ENCODE data around the gene ATP6AP1. TPM values are rescaled to one million over a fixed set of nuclear protein-coding genes. Genes with fewer than 3 reads are reported as not detected.
A peak's percentile ranks its signal among the peaks of the same experiment; 100 is the strongest.
"Not testable (repeated sequence)": the region's sequence is repeated elsewhere in the genome, so short reads cannot be mapped to it uniquely, and the experiment has no call there.

ATP6AP1 gene
- total and polyA plus RNA-seq, 2 of the 13 experiments (the other 11 are each of a cell fraction or from before 2014, with no cell fraction given) = 56.7 to 110 TPM

DNA sequence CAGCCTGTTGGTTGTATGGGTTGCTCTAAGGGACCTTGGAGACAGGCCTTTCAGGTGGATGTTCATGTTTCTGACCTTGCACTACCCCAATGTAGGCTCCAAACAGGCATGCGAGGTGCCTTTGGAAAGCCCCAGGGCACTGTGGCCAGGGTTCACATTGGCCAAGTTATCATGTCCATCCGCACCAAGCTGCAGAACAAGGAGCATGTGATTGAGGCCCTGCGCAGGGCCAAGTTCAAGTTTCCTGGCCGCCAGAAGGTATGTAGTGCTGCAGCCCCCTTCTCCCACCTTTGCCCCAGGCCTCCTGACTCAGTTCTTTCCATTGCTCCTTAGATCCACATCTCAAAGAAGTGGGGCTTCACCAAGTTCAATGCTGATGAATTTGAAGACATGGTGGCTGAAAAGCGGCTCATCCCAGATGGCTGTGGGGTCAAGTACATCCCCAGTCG lies 28.1 kb upstream of the ATP6AP1 start:
- WGBS (ENCODE audit: low lambda C conversion rate) = no CpG with 5 or more reads among the region's 6 CpGs
- in situ Hi-C loops (cut with HindIII; ENCODE audit: extremely low pct_ligation_motif_present, low pct_unique_long_range_greater_than_20kb) = loop anchor here (25.0 kb wide), 1 partner anchor 137 kb away; the partner anchor contains the start of genes G6PD and IKBKG
- DNase-seq (ENCODE audit: low spot score); CTCF ChIA-PET (ENCODE audit: low intra/inter-chr PET ratio, low total read pairs); ATAC-seq; H3K9ac ChIP-seq (ENCODE audit: insufficient read depth, low read depth, low read length); H2AFZ ChIP-seq (ENCODE audit: low read length); FAIRE-seq; H3K27me3 ChIP-seq (ENCODE audit: control insufficient read depth in 1 of 2, insufficient read depth in 2 of 2, low read length in 2 of 2); intact Hi-C loops (cut with micrococcal nuclease; ENCODE audit: unreplicated experiment); H3K9me3 ChIP-seq (ENCODE audit: low read length); BruUV-seq (replicated peaks): not testable (repeated sequence)
- POLR2A ChIA-PET = interaction anchor here (1.2 to 6.3 kb wide), 3 partner anchors 10 to 141 kb away, joined by 3 to 75 read pairs (median 24); partner anchors contain the start of genes ATP6AP1, DNASE1L1 and TAFAZZIN
- Histone ChIP-seq H3K36me3 (replicated peaks in 1 of 2; ENCODE audit: control insufficient read depth in 1 of 2, insufficient read depth in 2 of 2, low read length in 2 of 2) (peaks cover 6 to 22% of the 10 kb centered on the region in 2 experiments; a peak in 4 of 5 replicates), H3K27ac (ENCODE audit: extremely low read length, insufficient read depth, low read length) (peak overlapping the region; percentile 98), H4K20me1 (ENCODE audit: insufficient read depth, low read length) (peaks cover 21% of the 10 kb centered on the region; the same call in 1 of the 2 replicates), H3K4me1 (ENCODE audit: insufficient read depth, low read length) (peaks cover 32% of the 10 kb centered on the region), H3K4me3 (replicated peaks in 1 of 3; ENCODE audit: insufficient read depth in 1 of 3, low read depth in 2 of 3, low read length in 3 of 3) (peak overlapping the region in 1 of 3 experiments; percentile 85; a peak in 1 of 6 replicates), H3K79me2 (ENCODE audit: insufficient read depth, low read length) (peaks cover 21% of the 10 kb centered on the region), H3K4me2 (ENCODE audit: low read depth, low read length) (peak overlapping the region; percentile 97)
- peak; percentile 31; the same call in 1 of the 2 replicates for TF ChIP-seq RBFOX2 (IDR thresholded peaks at IDR 0.05; ENCODE audit: low read depth, low read length)

DNA sequence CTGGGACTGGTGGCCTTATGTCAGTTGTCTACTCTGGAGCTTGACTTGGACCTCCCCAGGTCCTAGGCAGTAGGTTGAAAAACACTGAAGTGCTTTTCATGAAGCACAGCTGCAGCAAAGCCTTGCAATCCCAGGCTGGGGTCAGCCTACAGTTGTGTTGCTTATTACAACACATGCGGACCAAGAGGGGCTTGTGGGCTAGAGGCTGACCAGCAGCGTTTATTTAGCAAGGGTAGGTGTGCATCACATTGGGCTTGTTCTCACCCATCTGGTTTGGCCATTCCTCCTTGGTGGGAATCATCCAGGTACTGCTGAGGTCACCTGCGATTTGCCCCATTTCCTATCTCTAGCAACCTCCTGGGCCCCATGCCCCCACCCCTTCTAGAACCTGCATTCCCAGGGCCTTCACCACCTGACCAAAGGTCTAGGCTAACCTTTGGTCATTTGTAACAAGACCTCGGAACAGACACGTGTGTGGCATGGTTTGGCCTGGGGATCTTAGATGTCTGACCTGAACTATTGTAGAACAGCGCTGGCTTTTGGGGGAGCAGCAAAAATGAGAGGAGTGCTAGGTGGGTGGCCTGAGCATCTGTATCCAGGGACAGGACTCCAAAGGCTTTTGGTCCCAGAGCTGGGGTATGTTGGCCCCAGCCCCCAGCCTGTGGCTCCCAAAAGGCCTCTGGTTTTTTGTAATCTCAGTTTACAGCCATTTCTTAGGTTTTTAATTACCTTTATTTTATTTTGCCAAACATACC lies 27.3 kb upstream of the ATP6AP1 start:
- ATAC-seq (peak; percentile 42), FAIRE-seq (peak; percentile 89), DNase-seq (ENCODE audit: low spot score) (peak; percentile 70)
- intact Hi-C loops (cut with micrococcal nuclease; ENCODE audit: unreplicated experiment) (no loop called here), in situ Hi-C loops (cut with HindIII; ENCODE audit: extremely low pct_ligation_motif_present, low pct_unique_long_range_greater_than_20kb) (loop anchor here (25.0 kb wide), 1 partner anchor 136 kb away; the partner anchor contains the start of genes G6PD and IKBKG)
- ChIA-PET POLR2A (interaction anchor here (0.9 to 6.3 kb wide), 4 partner anchors 9 to 141 kb away, joined by 3 to 75 read pairs (median 3); partner anchors contain the start of genes DNASE1L1, SLC10A3 and TAFAZZIN), CTCF (ENCODE audit: low intra/inter-chr PET ratio, low total read pairs) (no interaction called here)
- peaks cover 21% of the 10 kb centered on the region; the same call in 1 of the 2 replicates for H4K20me1 ChIP-seq (ENCODE audit: insufficient read depth, low read length)
- no CpG with 5 or more reads among the region's 6 CpGs for WGBS (ENCODE audit: low lambda C conversion rate)
- H3K9ac ChIP-seq (ENCODE audit: insufficient read depth, low read depth, low read length) = no peak overlapping the region
- H3K4me3 ChIP-seq (replicated peaks in 1 of 3; ENCODE audit: insufficient read depth in 1 of 3, low read depth in 2 of 3, low read length in 3 of 3) = no peak overlapping the region
- peaks cover 6 to 22% of the 10 kb centered on the region in 2 experiments; a peak in 4 of 5 replicates for H3K36me3 ChIP-seq (replicated peaks in 1 of 2; ENCODE audit: control insufficient read depth in 1 of 2, insufficient read depth in 2 of 2, low read length in 2 of 2)
- H3K4me2 ChIP-seq (ENCODE audit: low read depth, low read length) = 0 out of 2 replicates have a peak overlapping the region, but pooled peaks have one; percentile 12
- no TSS peak for BruUV-seq (replicated peaks)
- peaks cover 32% of the 10 kb centered on the region for H3K4me1 ChIP-seq (ENCODE audit: insufficient read depth, low read length)
- no peaks in the 10 kb centered on the region for H3K9me3 ChIP-seq (ENCODE audit: low read length)
- no peak overlapping the region for H2AFZ ChIP-seq (ENCODE audit: low read length)
- peak overlapping the region; percentile 48 for H3K27ac ChIP-seq (ENCODE audit: extremely low read length, insufficient read depth, low read length)
- no peaks in the 10 kb centered on the region; a peak in 1 of 5 replicates for H3K27me3 ChIP-seq (ENCODE audit: control insufficient read depth in 1 of 2, insufficient read depth in 2 of 2, low read length in 2 of 2)
- peaks cover 21% of the 10 kb centered on the region for H3K79me2 ChIP-seq (ENCODE audit: insufficient read depth, low read length)
- TF ChIP-seq GZF1 (CRISPR knock-in tag; IDR thresholded peaks at IDR 0.05) (no peak), MIER2 (CRISPR knock-in tag; IDR thresholded peaks at IDR 0.05) (no peak), SOX6 (IDR thresholded peaks at IDR 0.05) (no peak), SOX6 (CRISPR knock-in tag; IDR thresholded peaks at IDR 0.05) (peak; percentile 7; the same call in 1 of the 2 replicates), TBX2 (CRISPR knock-in tag; IDR thresholded peaks at IDR 0.05; ENCODE audit: borderline replicate concordance) (no peak), EEA1 (CRISPR knock-in tag; IDR thresholded peaks at IDR 0.05; ENCODE audit: borderline replicate concordance) (no peak), ZNF790 (CRISPR knock-in tag; IDR thresholded peaks at IDR 0.05; ENCODE audit: borderline replicate concordance) (no peak), ZNF670 (CRISPR knock-in tag; IDR thresholded peaks at IDR 0.05; ENCODE audit: borderline replicate concordance) (no peak), FOXP1 (IDR thresholded peaks at IDR 0.05) (no peak), FOXP1 (CRISPR knock-in tag; IDR thresholded peaks at IDR 0.05) (0 out of 2 replicates have a peak, but pooled peaks have one; percentile 12), SOX13 (IDR thresholded peaks at IDR 0.05) (0 out of 2 replicates have a peak, but pooled peaks have one; percentile 31), SOX13 (CRISPR knock-in tag; conservative IDR thresholded peaks at IDR 0.05 in 1 of 2, IDR thresholded peaks at IDR 0.05 in 1 of 2) (peak; percentile 7 to 63; a peak in 1 of 4 replicates), ZNF326 (CRISPR knock-in tag; IDR thresholded peaks at IDR 0.05; ENCODE audit: borderline replicate concordance) (no peak), ERF (CRISPR knock-in tag; IDR thresholded peaks at IDR 0.05) (peak; percentile 37; the same call in 1 of the 2 replicates), RCOR2 (CRISPR knock-in tag; IDR thresholded peaks at IDR 0.05) (no peak), ZKSCAN5 (CRISPR knock-in tag; IDR thresholded peaks at IDR 0.05) (no peak), MYC (CRISPR knock-in tag; IDR thresholded peaks at IDR 0.05; ENCODE audit: borderline replicate concordance) (peak; percentile 43; the same call in 1 of the 2 replicates)
